ENCODE results near the gene NXF1. TPM values are rescaled to one million over a fixed set of nuclear protein-coding genes. Genes with fewer than 3 reads are reported as not detected.
"Not testable (repeated sequence)": the region's sequence is repeated elsewhere in the genome, so short reads cannot be mapped to it uniquely, and the experiment has no call there.

The NXF1 gene
- total and polyA plus RNA-seq, 2 of the 8 experiments (the other 6 are each of a cell fraction or from before 2014, with no cell fraction given) = 48.1 to 49.8 TPM

DNA sequence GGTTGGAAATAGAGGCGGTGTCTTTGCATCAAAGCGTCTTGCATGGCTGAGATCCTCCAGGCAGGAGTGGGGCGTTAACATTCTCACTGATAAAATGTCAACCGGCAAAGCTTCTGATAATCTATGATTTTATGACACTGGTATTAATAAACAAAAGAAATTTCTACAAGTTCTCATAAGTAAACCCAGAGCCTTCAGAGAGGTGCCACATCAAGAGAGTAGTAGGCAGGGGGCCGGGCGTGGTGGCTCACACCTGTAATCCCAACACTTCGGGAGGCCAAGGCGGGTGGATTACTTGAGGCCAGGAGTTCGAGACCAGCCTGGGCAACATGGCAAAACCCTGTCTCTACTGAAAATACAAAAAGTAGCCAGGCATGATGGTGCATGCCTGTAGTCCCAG is 37.7 kb upstream of the NXF1 start:
- H3K56ac ChIP-seq (replicated peaks; ENCODE audit: insufficient read length, low read depth, low read length); H2AK5ac ChIP-seq (ENCODE audit: low read depth, low read length); H3K14ac ChIP-seq (ENCODE audit: insufficient read length); H3K18ac ChIP-seq (ENCODE audit: extremely low read depth, low read length); H4K5ac ChIP-seq (ENCODE audit: insufficient read length, low read depth, low read length); H4K91ac ChIP-seq (replicated peaks; ENCODE audit: insufficient read length, low read length); H2BK120ac ChIP-seq (replicated peaks; ENCODE audit: low read depth, low read length); FAIRE-seq; H3K27me3 ChIP-seq (replicated peaks in 1 of 4; ENCODE audit: control insufficient read depth in 3 of 4, extremely low read depth in 1 of 4, insufficient read depth in 3 of 4, low read length in 3 of 4); H2BK20ac ChIP-seq (ENCODE audit: low read length); H3K23ac ChIP-seq (ENCODE audit: insufficient read length); H2AFZ ChIP-seq (ENCODE audit: low read length); H4K8ac ChIP-seq (ENCODE audit: extremely low read depth, insufficient read depth, low read length); H4K20me1 ChIP-seq (replicated peaks in 1 of 2; ENCODE audit: control insufficient read depth in 1 of 2, insufficient read depth in 2 of 2, low read length in 2 of 2); H3K79me1 ChIP-seq (ENCODE audit: low read depth, low read length); H3K9me3 ChIP-seq (ENCODE audit: insufficient read depth in 2 of 2, low read depth in 1 of 2, low read length in 1 of 2); DNase-seq (ENCODE audit: low read depth in 1 of 2, low spot score in 2 of 2); H2BK5ac ChIP-seq (ENCODE audit: low read depth, low read length); H3K4ac ChIP-seq (replicated peaks; ENCODE audit: insufficient read length, low read depth, low read length); H2BK15ac ChIP-seq (ENCODE audit: low read length); H3K4me1 ChIP-seq (replicated peaks in 1 of 4; ENCODE audit: control insufficient read depth in 3 of 4, insufficient read depth in 4 of 4, low read length in 3 of 4); H3K36me3 ChIP-seq (ENCODE audit: control insufficient read depth in 2 of 4, insufficient read depth in 4 of 4, low read length in 3 of 4): not testable (repeated sequence)
- Histone ChIP-seq H3K9ac (replicated peaks in 1 of 4; ENCODE audit: extremely low read depth in 1 of 4, low read depth in 3 of 4, low read length in 3 of 4) (peak overlapping the region in 2 of 4 experiments; percentile 78 to 88; a peak in 1 of 7 replicates), H2BK12ac (ENCODE audit: low read depth, low read length) (0 out of 2 replicates have a peak overlapping the region, but pooled peaks have one; percentile 82), H3K23me2 (ENCODE audit: low read depth, low read length) (peaks cover 20% of the 10 kb centered on the region), H3K4me2 (ENCODE audit: insufficient read depth in 1 of 2, low read depth in 2 of 2, low read length in 2 of 2) (peak overlapping the region; percentile 77 to 99), H3K79me2 (ENCODE audit: control insufficient read depth in 1 of 2, insufficient read depth in 2 of 2, low read length in 2 of 2) (peaks cover 0 to 15% of the 10 kb centered on the region in 2 experiments; a peak in 2 of 4 replicates), H3K4me3 (ENCODE audit: extremely low read depth in 1 of 4, insufficient read depth in 2 of 4, low read depth in 3 of 4, low read length in 4 of 4) (peak overlapping the region; percentile 40 to 69 (median 52); a peak in 7 of 8 replicates), H3K27ac (ENCODE audit: low read depth, low read length) (peak overlapping the region; percentile 95; the same call in 1 of the 2 replicates)
- 85% methylated on average over 9 of the region's 9 CpGs; no CpG with 5 or more reads in 1 of the 2 experiments for WGBS, 2 experiments (ENCODE audit: extremely low coverage in 1 of 2, insufficient coverage in 1 of 2, insufficient read length in 1 of 2, insufficient replicate concordance in 2 of 2, low coverage in 1 of 2, low lambda C conversion rate in 2 of 2, missing lambda C conversion rate in 1 of 2)
- ChIA-PET POLR2A (ENCODE audit: partially characterized antibody) (interaction anchor here (1.0 to 20.0 kb wide), 12 partner anchors 11 to 178 kb away, joined by 3 to 2104 read pairs (median 29); partner anchors contain the start of genes BSCL2, C11orf98, CSKMT and GNG3), CTCF (ENCODE audit: partially characterized antibody) (interaction anchor here (0.7 to 1.4 kb wide), 2 partner anchors 9 to 30 kb away, joined by 3 read pairs; no protein-coding TSS in a partner anchor)

Data from H1 (cell line).